GM23338 (cell line): Measurements from ENCODE around the gene KLF7. TPM values are rescaled to one million over a fixed set of nuclear protein-coding genes. Genes with fewer than 3 reads are reported as not detected.

ENCODE experiments used
- ATAC-seq: fragments of 200-7000 bp; cut with Tn5 transposase; 3 replicates; pipeline ENCODE4 v1.9.1; 2020
- DNase-seq: peaks from one replicate; pipeline ENCODE4 v3.0.0-alpha.2; 2015; ENCODE audit warnings: low spot score
- H2AFZ ChIP-seq: fragments of 200-600 bp; sonication (generic); 2 replicates; pipeline ENCODE4 v1.8.0; 2016; ENCODE audit warnings: antibody characterized with exemption, mild to moderate bottlenecking, moderate library complexity
- H3F3A ChIP-seq: fragments of 200-600 bp; sonication (generic); replicated peaks from 2 replicates; pipeline ENCODE4 v1.8.0; 2017; ENCODE audit warnings: antibody characterized with exemption, mixed run types, low read depth
- H3K27ac ChIP-seq: fragments of 200-600 bp; sonication (generic); 2 replicates; pipeline ENCODE4 v1.6.1; 2016; ENCODE audit warnings: low read depth
- H3K27me3 ChIP-seq: fragments of 200-600 bp; sonication (generic); 2 replicates; pipeline ENCODE4 v1.8.0; 2016; ENCODE audit warnings: mild to moderate bottlenecking, mixed run types, moderate library complexity; ENCODE audit not compliant: insufficient read depth
- H3K36me3 ChIP-seq: fragments of 200-600 bp; sonication (generic); 2 replicates; pipeline ENCODE4 v1.8.0; 2016; ENCODE audit warnings: mild to moderate bottlenecking; ENCODE audit not compliant: insufficient read depth
- H3K4me1 ChIP-seq: fragments of 200-600 bp; sonication (generic); 2 replicates; pipeline ENCODE4 v1.8.0; 2016; ENCODE audit warnings: mild to moderate bottlenecking, moderate library complexity; ENCODE audit not compliant: insufficient read depth
- H3K4me2 ChIP-seq: fragments of 200-600 bp; sonication (generic); 2 replicates; pipeline ENCODE4 v1.7.1; 2017; ENCODE audit warnings: mixed run types
- H3K4me3 ChIP-seq: fragments of 200-600 bp; sonication (generic); 2 replicates; pipeline ENCODE4 v1.6.1; 2016; ENCODE audit warnings: mixed run types
- H3K79me2 ChIP-seq: fragments of 200-600 bp; sonication (generic); replicated peaks from 2 replicates; pipeline ENCODE4 v1.8.0; 2017; ENCODE audit warnings: mild to moderate bottlenecking; ENCODE audit not compliant: insufficient read depth
- H3K9me2 ChIP-seq: fragments of 200-600 bp; sonication (generic); 2 replicates; pipeline ENCODE4 v1.8.0; 2017; ENCODE audit not compliant: insufficient read depth
- H4K20me1 ChIP-seq: fragments of 200-600 bp; sonication (generic); replicated peaks from 2 replicates; pipeline ENCODE4 v1.8.0; 2017; ENCODE audit warnings: mild to moderate bottlenecking; ENCODE audit not compliant: insufficient read depth
- H3K27ac Mint-ChIP-seq: 2 replicates; pipeline ENCODE4 v1.8.0; 2020; ENCODE audit warnings: inconsistent platforms, mild to moderate bottlenecking, moderate library complexity, mixed read lengths
- H3K27me3 Mint-ChIP-seq: 3 replicates; pipeline ENCODE4 v1.8.0; 2022; ENCODE audit warnings: low read depth, mild to moderate bottlenecking, moderate library complexity, mixed read lengths, inconsistent platforms; ENCODE audit not compliant: insufficient read depth, poor library complexity
- H3K36me3 Mint-ChIP-seq: 3 replicates; pipeline ENCODE4 v1.8.0; 2021; ENCODE audit warnings: low read depth, mild to moderate bottlenecking, inconsistent platforms, moderate library complexity, mixed read lengths
- H3K4me1 Mint-ChIP-seq: 3 replicates; pipeline ENCODE4 v1.8.0; 2020; ENCODE audit warnings: mild to moderate bottlenecking, inconsistent platforms, mixed read lengths
- H3K4me3 Mint-ChIP-seq: 3 replicates; pipeline ENCODE4 v1.8.0; 2021; ENCODE audit warnings: moderate library complexity, mild to moderate bottlenecking, inconsistent platforms, mixed read lengths
- H3K9me3 Mint-ChIP-seq: 3 replicates; pipeline ENCODE4 v1.8.0; 2020; ENCODE audit warnings: moderate library complexity, mild to moderate bottlenecking, inconsistent platforms, mixed read lengths
- CREB1 ChIP-seq: fragments of 250-450 bp; sonication (Bioruptor Pico); IDR thresholded peaks from 2 replicates; pipeline ENCODE4 v1.5.0; 2020; ENCODE audit warnings: low read depth, mild to moderate bottlenecking, moderate library complexity
- NANOG ChIP-seq: IDR thresholded peaks from 2 replicates; pipeline ENCODE4 v1.6.1; 2016; ENCODE audit warnings: antibody characterized with exemption, borderline replicate concordance
- STAT1 ChIP-seq: IDR thresholded peaks from one replicate; pipeline ENCODE4 v1.6.1; 2016; ENCODE audit warnings: antibody characterized with exemption; ENCODE audit not compliant: unreplicated experiment
- ZNF462 ChIP-seq: fragments of 250-450 bp; sonication (Bioruptor Pico); IDR thresholded peaks from 2 replicates; pipeline ENCODE4 v1.5.0; 2020; ENCODE audit warnings: mild to moderate bottlenecking, moderate library complexity
- polyA plus RNA-seq: library from polyadenylated mRNA; unstranded; fragments of >200 nt; fragmentation: Nextera tagmentation; extraction: Ambion mirVana; gene quantifications from 2 replicates; pipeline ENCODE4 v1.2.1, GENCODE V29; 2016
- total RNA-seq: library from RNA; depleted of rRNA; stranded (reverse); fragments of >200 nt; shearing (Covaris generic); gene quantifications from 2 replicates; pipeline ENCODE4 v1.2.3, GENCODE V29; 2014
- TF ChIP-seq, protein P1 (sequence below), 2 experiments: fragments of 200-600 bp in 1 of 2; sonication (generic) in 1 of 2; conservative IDR thresholded peaks; 2 replicates each; pipeline versions ENCODE4 v1.5.1 to v1.6.1; 2016 to 2017; ENCODE audit warnings: antibody characterized with exemption in 2 of 2, low read depth in 2 of 2, mild to moderate bottlenecking in 2 of 2, moderate library complexity in 1 of 2
- TF ChIP-seq, protein P2 (sequence below): IDR thresholded peaks from one replicate; pipeline ENCODE4 v1.6.1; 2018; ENCODE audit warnings: antibody characterized with exemption; ENCODE audit not compliant: unreplicated experiment
- TF ChIP-seq, protein P3 (sequence below): IDR thresholded peaks from 2 replicates; pipeline ENCODE4 v1.6.1; 2016; ENCODE audit warnings: antibody characterized with exemption

KLF7 gene
- total and polyA plus RNA-seq, 2 experiments from 2014 or later: 5.7 to 15.4 TPM

DNA sequence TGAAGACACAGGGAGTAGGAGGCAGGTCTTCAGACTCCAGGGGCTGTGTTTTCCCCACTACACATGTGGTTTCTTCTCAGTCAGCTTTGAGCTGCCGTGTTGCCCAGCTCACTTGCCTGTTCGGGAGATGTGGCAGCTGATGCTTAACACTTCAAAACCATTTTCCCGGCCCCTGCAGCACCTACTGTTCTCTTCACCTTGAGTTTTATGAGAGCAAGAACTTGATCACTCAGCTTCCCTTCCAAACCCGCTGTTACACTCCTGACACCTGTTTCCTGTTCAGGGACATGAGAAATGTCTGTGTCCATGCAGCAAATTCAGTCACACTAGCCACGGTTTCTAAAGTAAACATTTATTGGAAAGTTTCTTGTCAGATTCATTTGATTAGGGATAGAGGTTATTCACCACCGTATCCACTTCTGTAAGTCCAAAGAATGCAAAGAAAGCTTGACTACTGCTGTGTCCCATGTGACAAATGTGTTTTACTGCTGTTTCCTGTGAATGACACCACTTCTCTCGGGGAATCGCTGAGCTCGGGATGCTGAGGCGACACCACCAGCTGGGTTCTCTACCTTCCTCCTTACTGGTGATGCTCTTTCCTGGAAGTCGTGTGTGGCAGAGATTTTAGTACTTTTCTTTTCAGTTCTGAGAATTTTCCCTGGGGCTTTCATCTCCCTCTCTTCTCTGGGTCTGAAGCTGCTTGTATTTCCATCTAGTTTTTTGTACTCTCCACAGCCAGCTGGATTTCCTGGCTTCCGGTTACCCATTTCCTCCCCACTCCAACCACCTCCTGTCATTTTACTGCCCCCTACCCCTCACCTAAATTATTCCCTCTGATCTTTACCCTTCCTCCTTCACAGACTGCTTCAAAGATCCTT lies 91.7 kb downstream of the KLF7 start:
- Histone ChIP-seq H3K4me3 (no peak overlapping the region), H3K27me3 (no peaks in the 10 kb centered on the region), H2AFZ (no peak overlapping the region), H3K4me2 (peak overlapping the region; percentile 30; the same call in 1 of the 2 replicates), H3F3A (no peaks in the 10 kb centered on the region), H3K79me2 (no peaks in the 10 kb centered on the region), H4K20me1 (no peaks in the 10 kb centered on the region), H3K27ac (peak overlapping the region; percentile 43; the same call in 1 of the 2 replicates), H3K4me1 (peaks cover 34% of the 10 kb centered on the region), H3K36me3 (no peaks in the 10 kb centered on the region), H3K9me2 (no peaks in the 10 kb centered on the region)
- DNase-seq (peak; percentile 47), ATAC-seq (peak; percentile 70)
- H3K36me3 Mint-ChIP-seq: no peaks in the 10 kb centered on the region; the same call in 2 of the 3 replicates
- TF ChIP-seq, protein P1, sequence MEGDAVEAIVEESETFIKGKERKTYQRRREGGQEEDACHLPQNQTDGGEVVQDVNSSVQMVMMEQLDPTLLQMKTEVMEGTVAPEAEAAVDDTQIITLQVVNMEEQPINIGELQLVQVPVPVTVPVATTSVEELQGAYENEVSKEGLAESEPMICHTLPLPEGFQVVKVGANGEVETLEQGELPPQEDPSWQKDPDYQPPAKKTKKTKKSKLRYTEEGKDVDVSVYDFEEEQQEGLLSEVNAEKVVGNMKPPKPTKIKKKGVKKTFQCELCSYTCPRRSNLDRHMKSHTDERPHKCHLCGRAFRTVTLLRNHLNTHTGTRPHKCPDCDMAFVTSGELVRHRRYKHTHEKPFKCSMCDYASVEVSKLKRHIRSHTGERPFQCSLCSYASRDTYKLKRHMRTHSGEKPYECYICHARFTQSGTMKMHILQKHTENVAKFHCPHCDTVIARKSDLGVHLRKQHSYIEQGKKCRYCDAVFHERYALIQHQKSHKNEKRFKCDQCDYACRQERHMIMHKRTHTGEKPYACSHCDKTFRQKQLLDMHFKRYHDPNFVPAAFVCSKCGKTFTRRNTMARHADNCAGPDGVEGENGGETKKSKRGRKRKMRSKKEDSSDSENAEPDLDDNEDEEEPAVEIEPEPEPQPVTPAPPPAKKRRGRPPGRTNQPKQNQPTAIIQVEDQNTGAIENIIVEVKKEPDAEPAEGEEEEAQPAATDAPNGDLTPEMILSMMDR (conservative IDR thresholded peaks at IDR 0.05; ENCODE audit: low read depth in 2 of 2): peak; percentile 30 to 48
- TF ChIP-seq, protein P2, sequence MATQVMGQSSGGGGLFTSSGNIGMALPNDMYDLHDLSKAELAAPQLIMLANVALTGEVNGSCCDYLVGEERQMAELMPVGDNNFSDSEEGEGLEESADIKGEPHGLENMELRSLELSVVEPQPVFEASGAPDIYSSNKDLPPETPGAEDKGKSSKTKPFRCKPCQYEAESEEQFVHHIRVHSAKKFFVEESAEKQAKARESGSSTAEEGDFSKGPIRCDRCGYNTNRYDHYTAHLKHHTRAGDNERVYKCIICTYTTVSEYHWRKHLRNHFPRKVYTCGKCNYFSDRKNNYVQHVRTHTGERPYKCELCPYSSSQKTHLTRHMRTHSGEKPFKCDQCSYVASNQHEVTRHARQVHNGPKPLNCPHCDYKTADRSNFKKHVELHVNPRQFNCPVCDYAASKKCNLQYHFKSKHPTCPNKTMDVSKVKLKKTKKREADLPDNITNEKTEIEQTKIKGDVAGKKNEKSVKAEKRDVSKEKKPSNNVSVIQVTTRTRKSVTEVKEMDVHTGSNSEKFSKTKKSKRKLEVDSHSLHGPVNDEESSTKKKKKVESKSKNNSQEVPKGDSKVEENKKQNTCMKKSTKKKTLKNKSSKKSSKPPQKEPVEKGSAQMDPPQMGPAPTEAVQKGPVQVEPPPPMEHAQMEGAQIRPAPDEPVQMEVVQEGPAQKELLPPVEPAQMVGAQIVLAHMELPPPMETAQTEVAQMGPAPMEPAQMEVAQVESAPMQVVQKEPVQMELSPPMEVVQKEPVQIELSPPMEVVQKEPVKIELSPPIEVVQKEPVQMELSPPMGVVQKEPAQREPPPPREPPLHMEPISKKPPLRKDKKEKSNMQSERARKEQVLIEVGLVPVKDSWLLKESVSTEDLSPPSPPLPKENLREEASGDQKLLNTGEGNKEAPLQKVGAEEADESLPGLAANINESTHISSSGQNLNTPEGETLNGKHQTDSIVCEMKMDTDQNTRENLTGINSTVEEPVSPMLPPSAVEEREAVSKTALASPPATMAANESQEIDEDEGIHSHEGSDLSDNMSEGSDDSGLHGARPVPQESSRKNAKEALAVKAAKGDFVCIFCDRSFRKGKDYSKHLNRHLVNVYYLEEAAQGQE: no peak
- H3K27me3 Mint-ChIP-seq: peaks cover 3% of the 10 kb centered on the region
- peaks cover 39% of the 10 kb centered on the region for H3K4me1 Mint-ChIP-seq
- H3K9me3 Mint-ChIP-seq: no peaks in the 10 kb centered on the region
- H3K4me3 Mint-ChIP-seq: no peak overlapping the region
- peak overlapping the region; percentile 41 for H3K27ac Mint-ChIP-seq

DNA sequence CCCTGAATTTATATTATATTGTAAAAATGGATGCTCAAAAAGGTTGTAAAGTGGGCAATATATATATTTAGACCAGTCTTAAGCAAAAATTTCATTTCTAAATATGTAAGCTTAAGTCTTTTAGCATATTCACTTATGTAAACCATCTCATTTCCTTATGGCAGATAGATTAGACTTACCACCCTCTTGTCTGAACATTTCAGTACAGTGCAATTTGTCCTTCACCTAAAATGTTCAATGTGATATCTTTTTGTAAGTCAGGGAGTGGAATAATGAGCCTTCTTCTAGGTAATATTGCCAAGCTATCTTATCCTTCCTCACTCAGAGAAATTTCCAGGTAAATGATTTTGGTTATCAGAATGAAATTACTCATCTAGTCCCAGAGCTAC lies 92.3 kb downstream of the KLF7 start:
- peaks cover 34% of the 10 kb centered on the region for H3K4me1 ChIP-seq
- H2AFZ ChIP-seq: no peak overlapping the region
- H3K27me3 ChIP-seq: no peaks in the 10 kb centered on the region
- peaks cover 3% of the 10 kb centered on the region for H3K27me3 Mint-ChIP-seq
- no peaks in the 10 kb centered on the region for H3K9me2 ChIP-seq
- DNase-seq (no peak), ATAC-seq (no peak)
- H3K27ac ChIP-seq: peak overlapping the region; percentile 43; the same call in 1 of the 2 replicates
- peak overlapping the region; percentile 41; the same call in 1 of the 2 replicates for H3K27ac Mint-ChIP-seq
- H3K9me3 Mint-ChIP-seq: no peaks in the 10 kb centered on the region
- H3K4me1 Mint-ChIP-seq: peaks cover 39% of the 10 kb centered on the region
- H3K4me3 Mint-ChIP-seq: no peak overlapping the region
- H3K79me2 ChIP-seq: no peaks in the 10 kb centered on the region
- no peaks in the 10 kb centered on the region for H3K36me3 Mint-ChIP-seq
- no peaks in the 10 kb centered on the region for H3F3A ChIP-seq
- H4K20me1 ChIP-seq: no peaks in the 10 kb centered on the region
- H3K4me3 ChIP-seq: no peak overlapping the region
- no peaks in the 10 kb centered on the region for H3K36me3 ChIP-seq
- H3K4me2 ChIP-seq: no peak overlapping the region
- TF ChIP-seq NANOG: no peak
- TF ChIP-seq, protein P3, sequence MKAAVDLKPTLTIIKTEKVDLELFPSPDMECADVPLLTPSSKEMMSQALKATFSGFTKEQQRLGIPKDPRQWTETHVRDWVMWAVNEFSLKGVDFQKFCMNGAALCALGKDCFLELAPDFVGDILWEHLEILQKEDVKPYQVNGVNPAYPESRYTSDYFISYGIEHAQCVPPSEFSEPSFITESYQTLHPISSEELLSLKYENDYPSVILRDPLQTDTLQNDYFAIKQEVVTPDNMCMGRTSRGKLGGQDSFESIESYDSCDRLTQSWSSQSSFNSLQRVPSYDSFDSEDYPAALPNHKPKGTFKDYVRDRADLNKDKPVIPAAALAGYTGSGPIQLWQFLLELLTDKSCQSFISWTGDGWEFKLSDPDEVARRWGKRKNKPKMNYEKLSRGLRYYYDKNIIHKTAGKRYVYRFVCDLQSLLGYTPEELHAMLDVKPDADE: no peak
- TF ChIP-seq CREB1 (CRISPR knock-in tag): no peak
- TF ChIP-seq STAT1: no peak
- no peak for TF ChIP-seq ZNF462 (CRISPR knock-in tag)
